SU-DHL-6 (cell line): ENCODE results near the gene EID2B.

Experiments used
- H2AFZ ChIP-seq: fragments of 200-600 bp; sonication (generic); 2 replicates; pipeline ENCODE4 v1.6.1; 2014; ENCODE audit warnings: low read depth, mild to moderate bottlenecking, moderate library complexity, mixed read lengths, antibody characterized with exemption, low read length; ENCODE audit not compliant: severe bottlenecking
- H3F3A ChIP-seq: fragments of 200-600 bp; shearing (Covaris generic); 2 replicates; pipeline ENCODE4 v1.6.0; 2016; ENCODE audit warnings: antibody characterized with exemption, mild to moderate bottlenecking; ENCODE audit not compliant: insufficient read depth
- H3K27ac ChIP-seq: fragments of 200-600 bp; sonication (generic); 2 replicates; pipeline ENCODE4 v1.5.1; 2016; ENCODE audit warnings: low read depth, mild to moderate bottlenecking, low read length, moderate library complexity, mixed read lengths
- H3K27me3 ChIP-seq: fragments of 200-600 bp; sonication (generic), shearing (Covaris generic); 2 replicates; pipeline ENCODE4 v1.6.0; 2014; ENCODE audit warnings: mild to moderate bottlenecking, low read length
- H3K36me3 ChIP-seq: fragments of 200-600 bp; sonication (generic); 2 replicates; pipeline ENCODE4 v1.6.1; 2014; ENCODE audit warnings: mild to moderate bottlenecking, low read length, mixed read lengths
- H3K4me2 ChIP-seq: fragments of 300-600, 200-600 bp; shearing (Covaris generic), sonication (generic); 2 replicates; pipeline ENCODE4 v1.6.0; 2014; ENCODE audit warnings: low read length, low read depth, mild to moderate bottlenecking; ENCODE audit not compliant: poor library complexity, severe bottlenecking
- H3K4me3 ChIP-seq: fragments of 200-600 bp; sonication (generic); 2 replicates; pipeline ENCODE4 v1.5.1; 2014; ENCODE audit warnings: antibody characterized with exemption, low read length, mild to moderate bottlenecking, mixed read lengths; ENCODE audit not compliant: insufficient read depth, poor library complexity, severe bottlenecking
- H3K79me2 ChIP-seq: fragments of 200-600 bp; sonication (generic); 2 replicates; pipeline ENCODE4 v1.6.1; 2014; ENCODE audit warnings: mild to moderate bottlenecking, low read length, moderate library complexity; ENCODE audit not compliant: insufficient read depth
- H3K9ac ChIP-seq: fragments of 200-600 bp; sonication (generic); 2 replicates; pipeline ENCODE4 v1.7.0; 2014; ENCODE audit warnings: mild to moderate bottlenecking, low read length
- H3K9me2 ChIP-seq: fragments of 200-600 bp; sonication (generic); replicated peaks from 2 replicates; pipeline ENCODE4 v1.6.1; 2014; ENCODE audit warnings: low read length; ENCODE audit not compliant: insufficient read depth
- H3K9me3 ChIP-seq: fragments of 200-600 bp; sonication (generic); 2 replicates; pipeline ENCODE4 v1.6.1; 2014; ENCODE audit warnings: low read length, mixed read lengths; ENCODE audit not compliant: insufficient read depth
- H4K20me1 ChIP-seq: fragments of 200-600 bp; sonication (generic); 2 replicates; pipeline ENCODE4 v1.6.1; 2014; ENCODE audit warnings: low read depth, mild to moderate bottlenecking, antibody characterized with exemption, low read length, moderate library complexity, mixed read lengths
- CTCF ChIP-seq: fragments of 200-600 bp; sonication (generic); IDR thresholded peaks from one replicate; pipeline ENCODE4 v1.5.1; 2017; ENCODE audit warnings: antibody characterized with exemption, mild to moderate bottlenecking, low read length, moderate library complexity; ENCODE audit not compliant: insufficient read depth, poor library complexity, severe bottlenecking
- EZH2phosphoT487 ChIP-seq: fragments of 200-600 bp; sonication (generic), shearing (Covaris generic); conservative IDR thresholded peaks from 2 replicates; pipeline ENCODE4 v1.6.1; 2018; ENCODE audit warnings: mild to moderate bottlenecking, antibody characterized with exemption, low read length, moderate library complexity, mixed read lengths

The EID2B gene

GRCh38 chr19:39509233-39509632 is 23.4 kb downstream of the EID2B start:
- no peaks in the 10 kb centered on the region for H3K9me3 ChIP-seq
- no peaks in the 10 kb centered on the region for H3K9me2 ChIP-seq
- H4K20me1 ChIP-seq: no peaks in the 10 kb centered on the region
- no peak overlapping the region for H3K9ac ChIP-seq
- H3K27me3 ChIP-seq: no peaks in the 10 kb centered on the region
- H3K4me2 ChIP-seq: no peak overlapping the region
- no peak overlapping the region for H3K4me3 ChIP-seq
- H3K79me2 ChIP-seq: no peaks in the 10 kb centered on the region
- no peak for TF ChIP-seq CTCF
- no peak overlapping the region for H3K27ac ChIP-seq
- H3F3A ChIP-seq: no peaks in the 10 kb centered on the region
- H3K36me3 ChIP-seq: no peaks in the 10 kb centered on the region
- no peak overlapping the region for H2AFZ ChIP-seq

GRCh38 chr19:39508629-39509028 is 24.0 kb downstream of the EID2B start:
- Histone ChIP-seq H3K9me3 (no peaks in the 10 kb centered on the region), H3K79me2 (no peaks in the 10 kb centered on the region), H2AFZ (no peak overlapping the region), H3K9me2 (no peaks in the 10 kb centered on the region), H3K36me3 (no peaks in the 10 kb centered on the region), H4K20me1 (no peaks in the 10 kb centered on the region), H3K27ac (no peak overlapping the region), H3K9ac (no peak overlapping the region), H3F3A (no peaks in the 10 kb centered on the region), H3K4me3 (no peak overlapping the region), H3K27me3 (no peaks in the 10 kb centered on the region), H3K4me2 (no peak overlapping the region)
- no peak for TF ChIP-seq EZH2phosphoT487
- no peak for TF ChIP-seq CTCF

GRCh38 chr19:39507715-39508364 is 24.8 kb downstream of the EID2B start:
- Histone ChIP-seq H3F3A (no peaks in the 10 kb centered on the region), H3K4me3 (peak overlapping the region; percentile 69), H3K79me2 (no peaks in the 10 kb centered on the region), H4K20me1 (no peaks in the 10 kb centered on the region), H3K9me3 (no peaks in the 10 kb centered on the region), H3K27ac (no peak overlapping the region), H3K36me3 (no peaks in the 10 kb centered on the region), H3K4me2 (peak overlapping the region; percentile 86), H3K9me2 (no peaks in the 10 kb centered on the region), H3K27me3 (no peaks in the 10 kb centered on the region), H2AFZ (peak overlapping the region; percentile 97), H3K9ac (peak overlapping the region; percentile 69)
- no peak for TF ChIP-seq EZH2phosphoT487
- no peak for TF ChIP-seq CTCF
